ENCODE results near the gene DCAF12.

DNA sequence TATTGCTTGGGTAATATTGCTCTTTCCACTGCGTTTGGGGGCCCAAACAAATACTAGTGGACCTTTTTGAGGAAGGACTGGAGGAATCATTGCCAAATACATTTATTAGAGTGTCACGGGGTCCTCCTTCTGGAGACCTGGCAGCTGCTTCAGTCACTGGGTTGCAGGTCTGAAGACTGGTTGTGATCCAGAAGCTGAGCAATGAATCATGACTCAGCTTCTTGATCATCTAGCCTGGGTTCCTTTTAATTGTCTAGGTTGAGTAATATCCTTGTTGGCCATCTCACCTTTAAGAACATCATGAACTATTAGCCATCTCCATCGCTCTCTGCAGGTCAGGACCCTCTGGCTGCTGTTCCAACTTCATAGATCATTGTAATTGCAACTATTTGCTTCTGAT, 36.9 kb upstream of the DCAF12 start:
- TF ChIP-seq, protein P1, sequence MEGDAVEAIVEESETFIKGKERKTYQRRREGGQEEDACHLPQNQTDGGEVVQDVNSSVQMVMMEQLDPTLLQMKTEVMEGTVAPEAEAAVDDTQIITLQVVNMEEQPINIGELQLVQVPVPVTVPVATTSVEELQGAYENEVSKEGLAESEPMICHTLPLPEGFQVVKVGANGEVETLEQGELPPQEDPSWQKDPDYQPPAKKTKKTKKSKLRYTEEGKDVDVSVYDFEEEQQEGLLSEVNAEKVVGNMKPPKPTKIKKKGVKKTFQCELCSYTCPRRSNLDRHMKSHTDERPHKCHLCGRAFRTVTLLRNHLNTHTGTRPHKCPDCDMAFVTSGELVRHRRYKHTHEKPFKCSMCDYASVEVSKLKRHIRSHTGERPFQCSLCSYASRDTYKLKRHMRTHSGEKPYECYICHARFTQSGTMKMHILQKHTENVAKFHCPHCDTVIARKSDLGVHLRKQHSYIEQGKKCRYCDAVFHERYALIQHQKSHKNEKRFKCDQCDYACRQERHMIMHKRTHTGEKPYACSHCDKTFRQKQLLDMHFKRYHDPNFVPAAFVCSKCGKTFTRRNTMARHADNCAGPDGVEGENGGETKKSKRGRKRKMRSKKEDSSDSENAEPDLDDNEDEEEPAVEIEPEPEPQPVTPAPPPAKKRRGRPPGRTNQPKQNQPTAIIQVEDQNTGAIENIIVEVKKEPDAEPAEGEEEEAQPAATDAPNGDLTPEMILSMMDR (IDR thresholded peaks at IDR 0.05) = no peak
- TF ChIP-seq ZFX (IDR thresholded peaks at IDR 0.05; ENCODE audit: borderline replicate concordance) = no peak
